Epithelial cell of alveolus of lung (primary cell): ENCODE data around the gene IFNL4. TPM values are rescaled to one million over a fixed set of nuclear protein-coding genes. Genes with fewer than 3 reads are reported as not detected.

Source experiments
- total RNA-seq: library from RNA; depleted of rRNA; stranded (reverse); fragments of >200 nt; gene quantifications from 2 replicates; pipeline ENCODE4 v1.2.1, GENCODE V29; 2015

The IFNL4 gene
- not detected in 2 replicates for total RNA-seq

GRCh38 chr19:39248806-39249205 is at the start of gene IFNL4:
Gene IFNL4 (minus strand): TSS chr19:39248856.

DNA sequence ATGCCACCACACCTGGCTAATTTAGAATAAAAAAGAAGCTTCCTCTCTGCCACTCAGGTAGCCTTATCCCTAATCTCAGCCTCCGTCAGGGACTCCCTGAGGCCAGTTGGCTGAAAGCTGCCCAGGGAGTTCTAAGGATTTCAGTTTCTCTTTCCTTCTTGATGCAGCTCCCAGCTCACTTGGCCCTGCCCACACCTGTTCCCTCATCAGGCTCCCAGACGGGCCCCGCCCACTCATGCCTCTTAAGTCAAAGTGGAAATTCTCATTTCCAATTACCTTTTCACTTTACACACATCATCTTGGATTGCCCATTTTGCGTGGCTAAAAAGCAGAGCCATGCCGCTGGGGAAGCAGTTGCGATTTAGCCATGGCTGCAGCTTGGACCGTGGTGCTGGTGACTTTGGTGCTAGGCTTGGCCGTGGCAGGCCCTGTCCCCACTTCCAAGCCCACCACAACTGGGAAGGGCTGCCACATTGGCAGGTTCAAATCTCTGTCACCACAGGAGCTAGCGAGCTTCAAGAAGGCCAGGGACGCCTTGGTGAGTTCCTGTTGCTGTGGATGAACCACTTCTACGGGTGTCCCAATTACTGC is 47.5 kb upstream of the IFNL4 start, which contains the start of gene IFNL1:
Gene IFNL1, plus strand, starts transcription at position 353 of the 591 bp plus-strand sequence. Its CDS starts 15 bp downstream, at position 368.

GRCh38 chr19:39268085-39268484 is 19.4 kb upstream of the IFNL4 start, which contains the start of gene IFNL2:
Gene IFNL2 (plus strand): TSS chr19:39268396. CDS start chr19:39268569, 173 bp downstream.

DNA sequence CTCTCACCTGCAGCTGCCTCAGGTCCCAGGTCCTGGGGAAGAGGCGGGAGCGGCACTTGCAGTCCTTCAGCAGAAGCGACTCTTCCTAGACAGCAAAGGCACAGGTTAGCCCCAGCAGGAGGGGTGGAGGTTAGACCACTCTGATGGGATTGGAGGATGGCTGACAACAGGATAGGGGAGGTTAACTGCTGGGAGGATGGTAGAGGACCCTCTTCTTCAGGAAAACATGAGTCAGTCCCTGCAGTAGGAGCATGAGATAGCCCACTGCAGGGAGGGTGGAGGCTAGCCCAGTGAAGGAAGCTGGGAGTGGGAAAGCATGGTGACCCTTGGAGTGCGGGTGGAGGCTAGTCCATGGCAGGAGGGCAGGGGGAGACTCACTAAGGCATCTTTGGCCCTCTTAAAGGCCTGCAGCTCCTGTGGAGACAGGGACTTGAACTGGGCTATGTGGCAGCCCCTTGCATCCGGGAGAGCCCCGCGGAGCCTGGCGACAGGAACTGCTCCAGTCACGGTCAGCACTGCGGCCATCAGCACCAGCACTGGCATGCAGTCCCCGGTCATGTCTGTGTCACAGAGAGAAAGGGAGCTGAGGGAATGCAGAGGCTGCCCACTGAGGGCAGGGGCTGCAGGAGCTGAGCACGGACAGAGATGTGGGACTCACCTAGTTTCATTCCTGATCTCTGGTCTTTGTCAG is 4.1 kb downstream of the IFNL4 start, which contains the start of gene IFNL3:
Gene IFNL3, minus strand, starts transcription at position 597 of the 691 bp plus-strand sequence. Its CDS starts 39 bp downstream, at position 558.

DNA sequence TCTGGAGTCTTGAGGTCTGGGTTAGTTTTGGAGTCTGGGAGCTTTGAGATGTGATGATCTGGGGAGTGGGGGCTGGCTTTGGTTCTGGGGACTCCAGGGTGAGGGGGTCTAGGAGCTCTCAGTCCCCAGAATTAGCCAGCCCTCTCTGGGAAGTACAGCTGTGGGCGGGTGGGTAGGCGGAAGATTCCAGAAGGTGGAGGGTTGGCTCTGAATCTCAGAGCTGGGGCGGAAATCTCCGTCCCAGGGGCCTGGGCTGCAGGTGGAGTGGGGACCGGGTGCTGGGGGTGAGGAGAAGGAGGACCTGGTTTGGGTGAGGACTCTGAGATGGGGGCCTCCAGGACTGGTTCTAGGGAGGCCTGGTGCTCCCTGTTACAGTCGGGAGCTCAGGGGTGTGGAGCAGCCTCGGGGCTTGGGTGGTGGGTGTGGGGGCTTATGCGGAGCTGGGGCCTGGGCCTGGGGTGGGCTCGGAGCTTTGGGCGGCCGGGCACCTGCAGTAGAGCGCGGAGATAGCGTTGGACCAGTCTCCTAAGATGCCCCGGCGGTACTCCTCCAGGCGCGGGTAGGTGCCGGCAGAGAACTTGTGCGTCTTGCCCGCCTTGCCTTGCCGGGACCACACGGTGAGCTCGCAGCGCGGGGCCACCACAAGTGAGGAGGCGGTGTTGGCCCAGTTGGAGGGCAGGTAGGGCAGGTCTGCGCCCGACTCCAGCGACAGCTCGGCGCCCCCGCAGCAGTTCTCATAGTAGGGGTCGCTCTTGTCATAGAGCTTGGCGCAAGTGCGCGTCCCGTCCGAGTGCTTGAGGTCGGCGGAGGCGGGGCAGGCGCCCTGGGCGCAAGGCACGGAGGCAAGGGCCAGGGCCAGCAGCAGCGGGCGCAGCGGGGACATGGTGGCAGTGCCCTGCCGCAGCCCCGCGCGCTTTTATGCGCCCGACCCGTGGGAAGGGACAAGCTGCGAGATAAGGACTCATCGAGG is 45.0 kb downstream of the IFNL4 start, which contains the start of gene SYCN:
Gene SYCN, minus strand, starts transcription at position 892 of the 970 bp plus-strand sequence. Its CDS starts 9 bp downstream, at position 883.

GRCh38 chr19:39196860-39197562 is 51.6 kb downstream of the IFNL4 start, which contains the start of gene NCCRP1:
Gene NCCRP1 (plus strand): TSS chr19:39196964. CDS start chr19:39196983, 19 bp downstream.

Other genes starting within 250 kb of the IFNL4 start
- 2.1 and 3.4 TPM in 2 replicates for gene FBXO27, start 216.3 kb downstream of the IFNL4 start, total RNA-seq
- gene ACP7, start 164.5 kb downstream of the IFNL4 start, total RNA-seq: 0.26 TPM in 1 of 2 replicates, not detected in the other
- 12.0 and 13.6 TPM in 2 replicates for gene PAK4, start 123.1 kb downstream of the IFNL4 start, total RNA-seq
- gene NCCRP1, start 51.9 kb downstream of the IFNL4 start, total RNA-seq: not detected in 2 replicates
- not detected in 2 replicates for gene SYCN, start 44.6 kb downstream of the IFNL4 start, total RNA-seq
- gene IFNL3, start 3.9 kb downstream of the IFNL4 start, total RNA-seq: not detected in 2 replicates
- gene IFNL2, start 19.5 kb upstream of the IFNL4 start, total RNA-seq: not detected in 2 replicates
- gene IFNL1, start 47.6 kb upstream of the IFNL4 start, total RNA-seq: not detected in 2 replicates
- 0.91 and 3.5 TPM in 2 replicates for gene LRFN1, start 72.0 kb upstream of the IFNL4 start, total RNA-seq
- 8.0 and 15.0 TPM in 2 replicates for gene GMFG, start 87.2 kb upstream of the IFNL4 start, total RNA-seq
- gene SAMD4B, start 93.6 kb upstream of the IFNL4 start, total RNA-seq: 57.8 and 74.8 TPM in 2 replicates
- gene PAF1, start 142.2 kb upstream of the IFNL4 start, total RNA-seq: 33.0 and 34.6 TPM in 2 replicates
- 35.6 and 56.0 TPM in 2 replicates for gene MED29, start 142.5 kb upstream of the IFNL4 start, total RNA-seq
- 19.8 and 64.4 TPM in 2 replicates for gene ZFP36, start 158.0 kb upstream of the IFNL4 start, total RNA-seq
- 22.0 and 34.3 TPM in 2 replicates for gene PLEKHG2, start 163.8 kb upstream of the IFNL4 start, total RNA-seq
- 2,275 and 2,629 TPM in 2 replicates for gene RPS16, start 187.1 kb upstream of the IFNL4 start, total RNA-seq
- gene SUPT5H, start 196.7 kb upstream of the IFNL4 start, total RNA-seq: 63.7 and 89.2 TPM in 2 replicates
- gene TIMM50, start 232.0 kb upstream of the IFNL4 start, total RNA-seq: 51.4 and 81.6 TPM in 2 replicates